Hepatocyte (in vitro differentiated cells): ENCODE measurements around the gene PCDHAC2. TPM values are rescaled to one million over a fixed set of nuclear protein-coding genes. Genes with fewer than 3 reads are reported as not detected.

ENCODE experiments used
- DNase-seq: peaks from one replicate; pipeline ENCODE4 v3.0.0-alpha.2; 2016; ENCODE audit warnings: low spot score
- H2AFZ ChIP-seq: fragments of 200-600 bp; sonication (generic); 2 replicates; pipeline ENCODE4 v1.6.0; 2016; ENCODE audit warnings: antibody characterized with exemption, mild to moderate bottlenecking
- H3K27ac ChIP-seq: fragments of 200-600 bp; sonication (generic); 2 replicates; pipeline ENCODE4 v1.5.1; 2016; ENCODE audit warnings: mild to moderate bottlenecking
- H3K27me3 ChIP-seq: fragments of 200-600 bp; sonication (generic); 2 replicates; pipeline ENCODE4 v1.6.1; 2016
- H3K36me3 ChIP-seq: fragments of 200-600 bp; sonication (generic); replicated peaks from 2 replicates; pipeline ENCODE4 v1.5.1; 2016; ENCODE audit warnings: low read depth; ENCODE audit not compliant: insufficient read depth
- H3K4me1 ChIP-seq: fragments of 200-600 bp; sonication (generic); 2 replicates; pipeline ENCODE4 v1.5.1; 2016; ENCODE audit warnings: mild to moderate bottlenecking, moderate library complexity; ENCODE audit not compliant: insufficient read depth
- H3K4me2 ChIP-seq: fragments of 200-600 bp; sonication (generic); 2 replicates; pipeline ENCODE4 v1.6.0; 2016
- H3K4me3 ChIP-seq: fragments of 200-600 bp; sonication (generic); 2 replicates; pipeline ENCODE4 v1.5.1; 2016; ENCODE audit warnings: mild to moderate bottlenecking
- H3K79me2 ChIP-seq: fragments of 200-600 bp; sonication (generic); 2 replicates; pipeline ENCODE4 v1.6.0; 2017; ENCODE audit warnings: mild to moderate bottlenecking
- H3K9me2 ChIP-seq: fragments of 200-600 bp; sonication (generic); replicated peaks from 2 replicates; pipeline ENCODE4 v1.6.0; 2017; ENCODE audit warnings: mild to moderate bottlenecking; ENCODE audit not compliant: insufficient read depth
- H3K9me3 ChIP-seq: fragments of 200-600 bp; sonication (generic); 2 replicates; pipeline ENCODE4 v1.5.1; 2016; ENCODE audit warnings: low read depth, mild to moderate bottlenecking
- H4K20me1 ChIP-seq: fragments of 200-600 bp; sonication (generic); 2 replicates; pipeline ENCODE4 v1.6.0; 2016; ENCODE audit warnings: mild to moderate bottlenecking; ENCODE audit not compliant: insufficient read depth, poor library complexity, severe bottlenecking
- CTCF ChIP-seq: fragments of 200-600 bp; sonication (generic); IDR thresholded peaks from 2 replicates; pipeline ENCODE4 v1.5.1; 2016; ENCODE audit warnings: antibody characterized with exemption, mild to moderate bottlenecking; ENCODE audit not compliant: poor library complexity
- EZH2 ChIP-seq: fragments of 200-600 bp; sonication (generic); IDR thresholded peaks from 2 replicates; pipeline ENCODE4 v1.6.1; 2016; ENCODE audit warnings: antibody characterized with exemption, mild to moderate bottlenecking, borderline replicate concordance
- EZH2phosphoT487 ChIP-seq: fragments of 200-600 bp; sonication (generic); IDR thresholded peaks from one replicate; pipeline ENCODE4 v1.6.1; 2018; ENCODE audit warnings: antibody characterized with exemption, mild to moderate bottlenecking, low read depth, moderate library complexity; ENCODE audit not compliant: unreplicated experiment, severe bottlenecking
- whole genome bisulfite sequencing: methylation state at CpG from one replicate; pipeline ENCODE4 v1.1.6; 2016; ENCODE audit warnings: low lambda C conversion rate; ENCODE audit errors: missing lambda C conversion rate; 5-methylcytosine and 5-hydroxymethylcytosine counted together
- polyA plus RNA-seq: library from polyadenylated mRNA; unstranded; fragments of >200 nt; fragmentation: Nextera tagmentation; extraction: Ambion mirVana; gene quantifications from 2 replicates; pipeline ENCODE4 v1.2.1, GENCODE V29; 2016
- total RNA-seq: library from RNA; depleted of rRNA; stranded (reverse); fragments of >200 nt; gene quantifications from 2 replicates; pipeline ENCODE4 v1.2.3, GENCODE V29; 2014

Gene PCDHAC2
- total and polyA plus RNA-seq, 2 experiments from 2014 or later, result 6.4 to 11.3 TPM

DNA sequence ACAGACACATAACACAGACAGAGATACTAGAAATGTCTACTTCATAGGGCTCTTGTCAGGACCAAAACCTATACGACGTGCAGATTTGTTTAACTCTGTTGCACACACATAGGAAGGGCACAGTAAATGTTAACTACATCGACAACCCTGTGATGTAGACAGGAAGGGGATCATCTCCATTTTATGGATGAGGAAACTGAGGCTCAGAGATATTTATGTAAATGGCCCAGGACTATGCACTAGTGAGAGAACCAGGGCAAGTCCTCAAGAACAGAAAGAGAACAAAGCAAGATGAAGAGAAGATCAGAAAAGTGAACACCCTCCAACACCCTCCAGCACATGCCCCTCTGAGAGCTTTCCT lies 36.3 kb downstream of the PCDHAC2 start:
- peak overlapping the region; percentile 85 for H3K27ac ChIP-seq
- peak overlapping the region; percentile 78 for H3K4me2 ChIP-seq
- peak overlapping the region; percentile 59 for H2AFZ ChIP-seq
- H3K79me2 ChIP-seq, result peaks cover 5% of the 10 kb centered on the region
- peaks cover 20% of the 10 kb centered on the region for H3K4me1 ChIP-seq
- H3K36me3 ChIP-seq, result no peaks in the 10 kb centered on the region
- no peak for TF ChIP-seq EZH2
- no peaks in the 10 kb centered on the region for H3K27me3 ChIP-seq
- no peak for DNase-seq
- WGBS, result 55% methylated on average over 3 of the region's 3 CpGs
- no peaks in the 10 kb centered on the region for H4K20me1 ChIP-seq
- no peaks in the 10 kb centered on the region for H3K9me3 ChIP-seq
- no peak overlapping the region for H3K4me3 ChIP-seq
- no peaks in the 10 kb centered on the region for H3K9me2 ChIP-seq

DNA sequence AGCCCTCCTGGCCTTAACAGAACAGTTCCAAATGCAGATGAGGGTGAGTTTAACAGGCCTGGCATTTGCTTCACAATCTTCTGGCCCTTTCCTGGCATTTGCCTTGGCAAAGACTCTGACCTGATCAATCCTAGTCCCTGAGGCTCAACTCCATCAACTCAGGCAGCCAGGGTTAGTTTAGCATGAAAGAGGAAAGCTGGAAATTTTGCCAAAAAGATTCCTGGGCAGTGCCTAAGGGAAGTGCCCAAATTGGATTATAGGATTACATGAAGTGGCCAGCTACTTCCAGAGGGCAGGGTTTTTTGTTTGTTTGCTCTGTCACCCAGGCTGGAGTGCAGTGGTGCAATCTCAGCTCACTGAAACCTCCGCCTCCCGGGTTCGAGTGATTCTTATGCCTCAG lies 36.8 kb downstream of the PCDHAC2 start:
- no peak for DNase-seq
- H3K9me2 ChIP-seq, result no peaks in the 10 kb centered on the region
- no peaks in the 10 kb centered on the region for H4K20me1 ChIP-seq
- peaks cover 20% of the 10 kb centered on the region for H3K4me1 ChIP-seq
- no peaks in the 10 kb centered on the region for H3K36me3 ChIP-seq
- no peaks in the 10 kb centered on the region for H3K27me3 ChIP-seq
- H3K4me2 ChIP-seq, result no peak overlapping the region
- H3K9me3 ChIP-seq, result no peaks in the 10 kb centered on the region
- peak overlapping the region; percentile 85 for H3K27ac ChIP-seq
- 88% methylated on average over 3 of the region's 3 CpGs for WGBS
- no peak overlapping the region for H3K4me3 ChIP-seq
- H3K79me2 ChIP-seq, result peaks cover 5% of the 10 kb centered on the region
- H2AFZ ChIP-seq, result no peak overlapping the region
- no peak for TF ChIP-seq EZH2phosphoT487
- TF ChIP-seq CTCF, result no peak
- TF ChIP-seq EZH2, result no peak

GRCh38 chr5:141003791-141004611 lies 37.7 kb downstream of the PCDHAC2 start:
- peak overlapping the region; percentile 26 for H3K4me2 ChIP-seq
- no peak for TF ChIP-seq EZH2
- peak overlapping the region; percentile 92 for H3K27ac ChIP-seq
- H3K27me3 ChIP-seq, result no peaks in the 10 kb centered on the region
- H3K9me2 ChIP-seq, result no peaks in the 10 kb centered on the region
- no peak overlapping the region for H2AFZ ChIP-seq
- no peaks in the 10 kb centered on the region for H3K9me3 ChIP-seq
- peaks cover 20% of the 10 kb centered on the region for H3K4me1 ChIP-seq
- H3K79me2 ChIP-seq, result peaks cover 5% of the 10 kb centered on the region
- WGBS, result 27% methylated on average over 4 of the region's 4 CpGs
- no peaks in the 10 kb centered on the region for H3K36me3 ChIP-seq
- H3K4me3 ChIP-seq, result no peak overlapping the region
- DNase-seq, result peak; percentile 84
- no peaks in the 10 kb centered on the region for H4K20me1 ChIP-seq

- no peak for DNase-seq
- Histone ChIP-seq H3K27ac (no peak overlapping the region), H2AFZ (no peak overlapping the region), H4K20me1 (no peaks in the 10 kb centered on the region), H3K4me1 (peaks cover 12% of the 10 kb centered on the region), H3K9me3 (no peaks in the 10 kb centered on the region), H3K4me2 (no peak overlapping the region), H3K79me2 (peaks cover 2% of the 10 kb centered on the region), H3K27me3 (no peaks in the 10 kb centered on the region), H3K9me2 (no peaks in the 10 kb centered on the region), H3K4me3 (no peak overlapping the region), H3K36me3 (no peaks in the 10 kb centered on the region)
- TF ChIP-seq EZH2phosphoT487 (no peak), CTCF (no peak), EZH2 (no peak)
Measured at GRCh38 chr5:141007791-141008190, 41.5 kb downstream of the PCDHAC2 start.
